ENCODE data around the gene NFATC2. TPM values are rescaled to one million over a fixed set of nuclear protein-coding genes. Genes with fewer than 3 reads are reported as not detected.

Gene NFATC2
- total and polyA plus RNA-seq, 2 experiments from 2014 or later, result 0.52 to 0.59 TPM

- H3K36me3 Mint-ChIP-seq (ENCODE audit: low read depth), result no peaks in the 10 kb centered on the region
- H3K4me1 ChIP-seq (ENCODE audit: insufficient read depth), result peaks cover 8% of the 10 kb centered on the region; the same call in 1 of the 2 replicates
- DNase-seq (ENCODE audit: low spot score) (no peak), ATAC-seq (no peak)
- H3F3A ChIP-seq (replicated peaks; ENCODE audit: low read depth), result no peaks in the 10 kb centered on the region
- H2AFZ ChIP-seq, result no peak overlapping the region
- H3K4me1 Mint-ChIP-seq, result peaks cover 4% of the 10 kb centered on the region
- no peaks in the 10 kb centered on the region for H3K9me3 Mint-ChIP-seq
- H3K27ac Mint-ChIP-seq, result no peak overlapping the region
- no peaks in the 10 kb centered on the region for H3K9me2 ChIP-seq (ENCODE audit: insufficient read depth)
- H3K27me3 Mint-ChIP-seq (ENCODE audit: insufficient read depth, low read depth, poor library complexity), result peaks cover 8% of the 10 kb centered on the region
- H3K27ac ChIP-seq (ENCODE audit: low read depth), result no peak overlapping the region
- H3K79me2 ChIP-seq (replicated peaks; ENCODE audit: insufficient read depth), result no peaks in the 10 kb centered on the region
- no peak overlapping the region for H3K4me3 ChIP-seq
- H3K4me2 ChIP-seq, result no peak overlapping the region
- H4K20me1 ChIP-seq (replicated peaks; ENCODE audit: insufficient read depth), result no peaks in the 10 kb centered on the region
- H3K27me3 ChIP-seq (ENCODE audit: insufficient read depth), result no peaks in the 10 kb centered on the region
- no peak overlapping the region for H3K4me3 Mint-ChIP-seq
- H3K36me3 ChIP-seq (ENCODE audit: insufficient read depth), result no peaks in the 10 kb centered on the region
- TF ChIP-seq POLR2AphosphoS5 (IDR thresholded peaks at IDR 0.05; ENCODE audit: low read depth) (no peak), REST (IDR thresholded peaks at IDR 0.05; ENCODE audit: unreplicated experiment) (no peak), NANOG (IDR thresholded peaks at IDR 0.05; ENCODE audit: borderline replicate concordance) (no peak), ZNF331 (CRISPR knock-in tag; IDR thresholded peaks at IDR 0.05; ENCODE audit: low read depth) (no peak), ZNF114 (CRISPR knock-in tag; IDR thresholded peaks at IDR 0.05) (no peak), CREB1 (CRISPR knock-in tag; IDR thresholded peaks at IDR 0.05; ENCODE audit: low read depth) (no peak), STAT1 (IDR thresholded peaks at IDR 0.05; ENCODE audit: unreplicated experiment) (no peak), EZH2 (IDR thresholded peaks at IDR 0.05; ENCODE audit: low read depth, unreplicated experiment) (no peak), JUNB (IDR thresholded peaks at IDR 0.05; ENCODE audit: unreplicated experiment) (no peak), ZNF462 (CRISPR knock-in tag; IDR thresholded peaks at IDR 0.05) (no peak), EZH2phosphoT487 (IDR thresholded peaks at IDR 0.05; ENCODE audit: unreplicated experiment) (no peak)
- TF ChIP-seq, protein P1, sequence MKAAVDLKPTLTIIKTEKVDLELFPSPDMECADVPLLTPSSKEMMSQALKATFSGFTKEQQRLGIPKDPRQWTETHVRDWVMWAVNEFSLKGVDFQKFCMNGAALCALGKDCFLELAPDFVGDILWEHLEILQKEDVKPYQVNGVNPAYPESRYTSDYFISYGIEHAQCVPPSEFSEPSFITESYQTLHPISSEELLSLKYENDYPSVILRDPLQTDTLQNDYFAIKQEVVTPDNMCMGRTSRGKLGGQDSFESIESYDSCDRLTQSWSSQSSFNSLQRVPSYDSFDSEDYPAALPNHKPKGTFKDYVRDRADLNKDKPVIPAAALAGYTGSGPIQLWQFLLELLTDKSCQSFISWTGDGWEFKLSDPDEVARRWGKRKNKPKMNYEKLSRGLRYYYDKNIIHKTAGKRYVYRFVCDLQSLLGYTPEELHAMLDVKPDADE (IDR thresholded peaks at IDR 0.05), result no peak
- TF ChIP-seq, protein P2, sequence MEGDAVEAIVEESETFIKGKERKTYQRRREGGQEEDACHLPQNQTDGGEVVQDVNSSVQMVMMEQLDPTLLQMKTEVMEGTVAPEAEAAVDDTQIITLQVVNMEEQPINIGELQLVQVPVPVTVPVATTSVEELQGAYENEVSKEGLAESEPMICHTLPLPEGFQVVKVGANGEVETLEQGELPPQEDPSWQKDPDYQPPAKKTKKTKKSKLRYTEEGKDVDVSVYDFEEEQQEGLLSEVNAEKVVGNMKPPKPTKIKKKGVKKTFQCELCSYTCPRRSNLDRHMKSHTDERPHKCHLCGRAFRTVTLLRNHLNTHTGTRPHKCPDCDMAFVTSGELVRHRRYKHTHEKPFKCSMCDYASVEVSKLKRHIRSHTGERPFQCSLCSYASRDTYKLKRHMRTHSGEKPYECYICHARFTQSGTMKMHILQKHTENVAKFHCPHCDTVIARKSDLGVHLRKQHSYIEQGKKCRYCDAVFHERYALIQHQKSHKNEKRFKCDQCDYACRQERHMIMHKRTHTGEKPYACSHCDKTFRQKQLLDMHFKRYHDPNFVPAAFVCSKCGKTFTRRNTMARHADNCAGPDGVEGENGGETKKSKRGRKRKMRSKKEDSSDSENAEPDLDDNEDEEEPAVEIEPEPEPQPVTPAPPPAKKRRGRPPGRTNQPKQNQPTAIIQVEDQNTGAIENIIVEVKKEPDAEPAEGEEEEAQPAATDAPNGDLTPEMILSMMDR (conservative IDR thresholded peaks at IDR 0.05; ENCODE audit: low read depth in 2 of 2), result no peak
These were observed 41.6 kb downstream of the NFATC2 start for GRCh38 chr20:51500936-51501335.
